Spleen (tissue), 11 donors: ENCODE results near the gene TUBGCP6. TPM values are rescaled to one million over a fixed set of nuclear protein-coding genes. Genes with fewer than 3 reads are reported as not detected.
"Not testable (repeated sequence)": the region's sequence is repeated elsewhere in the genome, so short reads cannot be mapped to it uniquely, and the experiment has no call there.

Experiments used
- DNase-seq: peaks from one replicate; pipeline ENCODE4 v3.0.0-alpha.2; 2020
- H3K27ac ChIP-seq, 8 donors: fragments of 200-600 bp; sonication (generic) in 7 of 8; 1 replicate in 4 of 8; 2 replicates in 4 of 8; pipeline versions ENCODE4 v1.5.0 to v1.8.0; 2016 to 2021; ENCODE audit warnings: inconsistent platforms in 4 of 8, mild to moderate bottlenecking in 4 of 8, moderate library complexity in 1 of 8
- H3K27me3 ChIP-seq, 7 donors: fragments of 200-600 bp; sonication (generic) in 6 of 7; replicated peaks in 1 of 7; 1 replicate in 4 of 7; 2 replicates in 3 of 7; pipeline versions ENCODE4 v1.5.0 to v1.8.0; 2016 to 2021; ENCODE audit warnings: inconsistent platforms in 3 of 7, mild to moderate bottlenecking in 1 of 7
- H3K36me3 ChIP-seq, 6 donors: fragments of 200-600 bp; sonication (generic) in 5 of 6; 1 replicate in 4 of 6; 2 replicates in 2 of 6; pipeline versions ENCODE4 v1.5.0 to v1.8.0; 2016 to 2021; ENCODE audit warnings: inconsistent platforms in 2 of 6
- H3K4me1 ChIP-seq, 6 donors: fragments of 200-600 bp; sonication (generic) in 5 of 6; 1 replicate in 3 of 6; 2 replicates in 3 of 6; pipeline versions ENCODE4 v1.5.0 to v1.8.0; 2016 to 2021; ENCODE audit warnings: inconsistent platforms in 3 of 6
- H3K4me3 ChIP-seq, 8 donors: fragments of 200-600 bp; sonication (generic) in 7 of 8; 1 replicate in 4 of 8; 2 replicates in 4 of 8; pipeline versions ENCODE4 v1.5.0 to v1.8.0; 2016 to 2021; ENCODE audit warnings: inconsistent platforms in 4 of 8, mild to moderate bottlenecking in 4 of 8, moderate library complexity in 2 of 8
- H3K9me3 ChIP-seq, 8 donors: fragments of 200-600 bp; sonication (generic) in 7 of 8; 1 replicate in 4 of 8; 2 replicates in 4 of 8; pipeline versions ENCODE4 v1.5.0 to v1.8.0; 2016 to 2021; ENCODE audit warnings: inconsistent platforms in 4 of 8
- POLR2A ChIP-seq, 3 donors: fragments of 450-650 bp; IDR thresholded peaks; one replicate each; pipeline ENCODE4 v1.5.1; 2017; ENCODE audit warnings: antibody characterized with exemption in 3 of 3, mild to moderate bottlenecking in 1 of 3
- POLR2AphosphoS5 ChIP-seq, 3 donors: sonication (generic); formaldehyde crosslinking; IDR thresholded peaks; one replicate each; pipeline ENCODE4 v1.5.1; 2017; ENCODE audit warnings: antibody characterized with exemption in 3 of 3
- WGBS, 5 donors: extraction: QIAGEN DNeasy Blood & Tissue Kit in 3 of 5; methylation state at CpG; one replicate each; pipeline versions ENCODE4 v1.1.5 to v1.1.7; 2013 to 2018; 5-methylcytosine and 5-hydroxymethylcytosine counted together
- intact Hi-C: fragments of 100-400 bp; cut with DNase I; formaldehyde crosslinking; loops from one replicate; pipeline ENCODE4 v1.15.0; 2023; ENCODE audit warnings: low total_unique reads
- polyA plus RNA-seq, 3 donors: library from polyadenylated mRNA; stranded (reverse); fragments of 200-250 nt; gene quantifications; one replicate each; pipeline ENCODE4 v1.2.1, GENCODE V29; 2013
- total RNA-seq, 7 donors: library from RNA; depleted of rRNA in 3 of 7; stranded (reverse); fragments of >200 nt in 3 of 7; fragmentation: NEBNext Ultra II Directional in 4 of 7; extraction: Animal tissue kit (Norgen Biotek cat#: 25700) in 4 of 7; gene quantifications; one replicate each; pipeline versions ENCODE4 v1.1.0 to v1.2.1, GENCODE V29; 2016 to 2021
- TF ChIP-seq, protein P1 (sequence below), 11 experiments: fragments of 200-600 bp in 7 of 11; fragments of 450-650 bp in 4 of 11; sonication (generic) in 4 of 11; IDR thresholded peaks in 8 of 11; conservative IDR thresholded peaks in 3 of 11; 1 replicate in 7 of 11; 2 replicates in 4 of 11; pipeline versions ENCODE4 v1.4.0 to v1.8.0; 2016 to 2021; ENCODE audit warnings: antibody characterized with exemption in 11 of 11, inconsistent platforms in 4 of 11, mild to moderate bottlenecking in 1 of 11
- donor health status: healthy with polysubstance abuse.
- donor health status: DM: no; HTN: no; CAD: no; lungs with moderate emphysema.
- donor health status: DM: no; HTN: no; CAD: no.
- donor health status: Bipolar disorder and iron deficiency.
- donor health status: healthy.
- donor health status: DM: no; HTN: no; CAD: no.
- donor health status: DM: yes; HTN: yes; CAD: no.

TUBGCP6 gene
- total and polyA plus RNA-seq, 10 donors: 36.0 to 98.0 (median 69.3) TPM

- no peaks in the 10 kb centered on the region for H3K27me3 ChIP-seq
- peak in 2 of 3 donors; percentile 19 to 33 for TF ChIP-seq POLR2AphosphoS5 (IDR thresholded peaks at IDR 0.05)
- TF ChIP-seq, protein P1, sequence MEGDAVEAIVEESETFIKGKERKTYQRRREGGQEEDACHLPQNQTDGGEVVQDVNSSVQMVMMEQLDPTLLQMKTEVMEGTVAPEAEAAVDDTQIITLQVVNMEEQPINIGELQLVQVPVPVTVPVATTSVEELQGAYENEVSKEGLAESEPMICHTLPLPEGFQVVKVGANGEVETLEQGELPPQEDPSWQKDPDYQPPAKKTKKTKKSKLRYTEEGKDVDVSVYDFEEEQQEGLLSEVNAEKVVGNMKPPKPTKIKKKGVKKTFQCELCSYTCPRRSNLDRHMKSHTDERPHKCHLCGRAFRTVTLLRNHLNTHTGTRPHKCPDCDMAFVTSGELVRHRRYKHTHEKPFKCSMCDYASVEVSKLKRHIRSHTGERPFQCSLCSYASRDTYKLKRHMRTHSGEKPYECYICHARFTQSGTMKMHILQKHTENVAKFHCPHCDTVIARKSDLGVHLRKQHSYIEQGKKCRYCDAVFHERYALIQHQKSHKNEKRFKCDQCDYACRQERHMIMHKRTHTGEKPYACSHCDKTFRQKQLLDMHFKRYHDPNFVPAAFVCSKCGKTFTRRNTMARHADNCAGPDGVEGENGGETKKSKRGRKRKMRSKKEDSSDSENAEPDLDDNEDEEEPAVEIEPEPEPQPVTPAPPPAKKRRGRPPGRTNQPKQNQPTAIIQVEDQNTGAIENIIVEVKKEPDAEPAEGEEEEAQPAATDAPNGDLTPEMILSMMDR (IDR thresholded peaks at IDR 0.05 in 8 of 11, conservative IDR thresholded peaks at IDR 0.05 in 3 of 11): no peak
- TF ChIP-seq POLR2A (IDR thresholded peaks at IDR 0.05): no peak
- H3K9me3 ChIP-seq: no peaks in the 10 kb centered on the region
- intact Hi-C loops: loop anchor here (5.0 kb wide), 1 partner anchor 55 kb away; no protein-coding TSS in a partner anchor
- H3K4me1 ChIP-seq: peaks cover 3 to 83% (median 45%) of the 10 kb centered on the region in 6 donors
- peak; percentile 80 for DNase-seq
- peaks cover 3 to 98% (median 52%) of the 10 kb centered on the region in 6 donors for H3K36me3 ChIP-seq
- H3K4me3 ChIP-seq: no peak overlapping the region
- 38 to 55% (median 47%) methylated on average over 18 to 23 of the region's 23 CpGs for WGBS, 5 donors
- H3K27ac ChIP-seq: peak overlapping the region in 1 of 8 donors; percentile 64
Measured at GRCh38 chr22:50207383-50208140, 37.3 kb downstream of the TUBGCP6 start.

DNA sequence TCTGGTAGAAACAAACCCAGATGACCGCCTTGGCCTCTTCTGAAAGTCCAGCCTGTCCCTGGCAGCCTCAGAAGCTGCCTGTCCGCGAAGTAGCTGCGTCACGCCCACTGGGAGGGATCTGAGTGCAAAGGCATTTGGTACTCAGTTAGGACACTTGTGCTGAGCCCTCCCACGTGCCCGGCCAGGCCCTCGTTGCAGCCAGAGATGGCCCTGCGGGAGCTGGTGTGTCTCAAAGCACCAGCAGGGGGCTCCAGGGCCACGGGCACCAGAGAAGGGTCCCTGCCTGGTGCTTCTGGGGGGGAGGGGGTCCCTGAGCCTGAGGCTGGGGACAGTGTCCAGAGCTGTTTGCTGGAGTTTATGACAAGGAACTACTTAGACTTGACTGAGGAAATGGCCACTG lies 38.2 kb downstream of the TUBGCP6 start:
- H3K36me3 ChIP-seq: peaks cover 3 to 88% (median 44%) of the 10 kb centered on the region in 6 donors
- 50 to 61% (median 60%) methylated on average over 10 of the region's 10 CpGs for WGBS, 5 donors
- H3K4me3 ChIP-seq: no peak overlapping the region
- TF ChIP-seq POLR2AphosphoS5 (IDR thresholded peaks at IDR 0.05) (peak; percentile 40 to 64 (median 57)), POLR2A (IDR thresholded peaks at IDR 0.05) (no peak)
- TF ChIP-seq, protein P1 (IDR thresholded peaks at IDR 0.05 in 8 of 11, conservative IDR thresholded peaks at IDR 0.05 in 3 of 11): peak in 10 of 11 experiments; percentile 21 to 67 (median 46)
- H3K9me3 ChIP-seq: no peaks in the 10 kb centered on the region
- peak overlapping the region in 4 of 8 donors; percentile 21 to 64 (median 58) for H3K27ac ChIP-seq
- no peaks in the 10 kb centered on the region for H3K27me3 ChIP-seq
- peak; percentile 83 for DNase-seq
- H3K4me1 ChIP-seq: peaks cover 9 to 92% (median 54%) of the 10 kb centered on the region in 6 donors
- intact Hi-C loops: loop anchor here (5.0 kb wide), 1 partner anchor 54 kb away; no protein-coding TSS in a partner anchor

DNA sequence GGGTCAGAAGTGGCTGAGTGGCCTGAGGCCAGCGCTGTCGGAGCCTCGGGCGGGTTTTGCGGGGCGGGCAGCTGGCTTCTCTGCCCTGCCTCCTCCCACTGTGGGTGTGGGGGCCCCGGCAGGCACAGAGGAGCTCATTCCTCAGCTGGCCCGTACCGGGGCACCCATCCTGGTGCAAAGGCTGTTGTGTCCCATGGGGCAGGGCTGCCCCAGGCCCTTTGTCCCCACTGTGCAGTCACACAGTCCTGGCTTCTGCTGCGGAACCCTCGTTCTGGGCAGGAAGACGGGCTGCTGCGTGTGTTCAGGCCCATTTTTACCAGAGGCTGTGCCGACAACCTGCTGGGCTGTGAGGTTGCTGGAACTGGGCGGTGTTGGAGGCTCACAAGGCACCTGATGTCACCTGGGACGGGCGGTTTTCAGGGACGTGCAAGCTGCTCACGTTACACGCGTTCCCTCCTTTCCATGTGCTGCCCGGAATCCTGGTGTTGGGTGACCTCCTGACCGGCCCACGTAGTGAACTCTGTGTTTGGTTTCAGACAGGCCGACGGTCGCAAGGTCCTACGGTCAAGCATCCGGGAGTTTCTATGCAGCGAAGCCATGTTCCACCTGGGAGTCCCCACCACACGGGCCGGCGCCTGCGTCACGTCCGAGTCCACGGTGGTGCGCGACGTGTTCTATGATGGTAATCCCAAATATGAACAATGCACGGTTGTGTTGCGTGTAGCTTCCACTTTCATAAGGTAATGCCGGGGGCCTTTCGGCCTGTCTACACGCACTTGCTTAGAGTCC lies 38.8 kb downstream of the TUBGCP6 start:
- WGBS, 5 donors: 83 to 94% (median 92%) methylated on average over 29 to 45 of the region's 45 CpGs
- no peak for DNase-seq
- H3K36me3 ChIP-seq: peaks cover 3 to 82% (median 39%) of the 10 kb centered on the region in 6 donors

GRCh38 chr22:50204998-50205397 lies 39.8 kb downstream of the TUBGCP6 start:
- not testable (repeated sequence) for H3K27me3 ChIP-seq, H3K9me3 ChIP-seq, DNase-seq
- Histone ChIP-seq H3K4me1 (peaks cover 9 to 92% (median 55%) of the 10 kb centered on the region in 6 donors), H3K36me3 (peaks cover 3 to 72% (median 30%) of the 10 kb centered on the region in 6 donors), H3K4me3 (peak overlapping the region in 1 of 8 donors; percentile 29), H3K27ac (peak overlapping the region in 3 of 8 donors; percentile 11 to 64 (median 55))
- intact Hi-C loops: loop anchor here (5.0 kb wide), 1 partner anchor 53 kb away; no protein-coding TSS in a partner anchor
- 81 to 89% (median 83%) methylated on average over 9 of the region's 9 CpGs for WGBS, 5 donors

More for the DNA sequence above, 38.8 kb downstream of the TUBGCP6 start:
- Histone ChIP-seq H3K27me3 (no peaks in the 10 kb centered on the region), H3K4me1 (peaks cover 9 to 96% (median 57%) of the 10 kb centered on the region in 6 donors), H3K9me3 (no peaks in the 10 kb centered on the region), H3K4me3 (no peak overlapping the region), H3K27ac (peak overlapping the region in 4 of 8 donors; percentile 21 to 64 (median 58))
- TF ChIP-seq POLR2A (IDR thresholded peaks at IDR 0.05) (no peak), POLR2AphosphoS5 (IDR thresholded peaks at IDR 0.05) (no peak)
- TF ChIP-seq, protein P1 (IDR thresholded peaks at IDR 0.05 in 8 of 11, conservative IDR thresholded peaks at IDR 0.05 in 3 of 11): no peak
- intact Hi-C loops: loop anchor here (5.0 kb wide), 1 partner anchor 54 kb away; no protein-coding TSS in a partner anchor
